K562 (cell line): ENCODE measurements around the gene STS. TPM values are rescaled to one million over a fixed set of nuclear protein-coding genes. Genes with fewer than 3 reads are reported as not detected.

ENCODE experiments used
- BACH1 ChIP-seq: fragments of 200-800 bp; sonication (Bioruptor generic); IDR thresholded peaks from 2 replicates; pipeline ENCODE4 v1.6.1; 2016; ENCODE audit warnings: missing genetic modification characterization, missing compliant biosample characterization
- CBFB ChIP-seq: sonication (generic); formaldehyde crosslinking; IDR thresholded peaks from 2 replicates; pipeline ENCODE4 v1.4.0; 2020; ENCODE audit warnings: mild to moderate bottlenecking, missing genetic modification reagents
- CTBP1 ChIP-seq: fragments of 450-650 bp; IDR thresholded peaks from 2 replicates; pipeline ENCODE4 v1.6.1; 2016; ENCODE audit warnings: borderline replicate concordance
- DMBX1 ChIP-seq: fragments of 250-450 bp; sonication (Bioruptor Pico); IDR thresholded peaks from 2 replicates; pipeline ENCODE4 v1.8.0; 2022; ENCODE audit warnings: inconsistent platforms, mild to moderate bottlenecking, moderate library complexity, borderline replicate concordance
- ETS2 ChIP-seq: IDR thresholded peaks from 2 replicates; pipeline ENCODE4 v1.6.1; 2016; ENCODE audit warnings: borderline replicate concordance, missing genetic modification characterization, mild to moderate bottlenecking, moderate library complexity, missing compliant biosample characterization; ENCODE audit not compliant: poor library complexity, severe bottlenecking
- HNRNPH1 ChIP-seq: fragments of 200-400 bp; formaldehyde crosslinking; optimal IDR thresholded peaks from 2 replicates; pipeline ENCODE3; 2017; ENCODE audit warnings: low read depth, mild to moderate bottlenecking, low read length, moderate library complexity
- JUNB ChIP-seq: fragments of 450-650 bp; formaldehyde crosslinking; conservative IDR thresholded peaks from 2 replicates; pipeline ENCODE4 v1.4.0; 2020; ENCODE audit warnings: mild to moderate bottlenecking
- L3MBTL2 ChIP-seq: fragments of 450-650 bp; IDR thresholded peaks from 2 replicates; pipeline ENCODE4 v1.6.1; 2016; ENCODE audit warnings: mild to moderate bottlenecking, moderate library complexity
- NCOR1 ChIP-seq: fragments of 450-650 bp; IDR thresholded peaks from 2 replicates; pipeline ENCODE4 v1.6.1; 2016; ENCODE audit warnings: mild to moderate bottlenecking, moderate library complexity
- PML ChIP-seq: IDR thresholded peaks from 2 replicates; pipeline ENCODE4 v1.6.1; 2012; ENCODE audit warnings: low read length, inconsistent platforms
- RNF2 ChIP-seq: sonication (generic); IDR thresholded peaks from 2 replicates; pipeline ENCODE4 v1.6.1; 2016
- STAT5B ChIP-seq: fragments of 250-450 bp; sonication (Bioruptor Pico); IDR thresholded peaks from 2 replicates; pipeline ENCODE4 v1.8.0; 2021; ENCODE audit warnings: mild to moderate bottlenecking, inconsistent platforms
- TSC22D4 ChIP-seq: fragments of 450-650 bp; IDR thresholded peaks from 2 replicates; pipeline ENCODE4 v1.6.1; 2016; ENCODE audit warnings: missing genetic modification characterization, missing biosample characterization, control low read depth
- ZC3H4 ChIP-seq: sonication (generic); formaldehyde crosslinking; IDR thresholded peaks from 2 replicates; pipeline ENCODE4 v1.9.0; 2021; ENCODE audit warnings: missing genetic modification reagents, borderline replicate concordance
- ZKSCAN3 ChIP-seq: fragments of 250-450 bp; sonication (Bioruptor Pico); IDR thresholded peaks from 2 replicates; pipeline ENCODE4 v1.4.0; 2020
- ZNF133 ChIP-seq: fragments of 250-450 bp; sonication (Bioruptor Pico); IDR thresholded peaks from 2 replicates; pipeline ENCODE4 v1.4.0; 2020; ENCODE audit warnings: mild to moderate bottlenecking
- ZNF239 ChIP-seq: fragments of 250-450 bp; sonication (Bioruptor Pico); IDR thresholded peaks from 2 replicates; pipeline ENCODE4 v1.4.0; 2020; ENCODE audit warnings: mild to moderate bottlenecking
- polyA plus RNA-seq, 8 experiments: library from polyadenylated mRNA; depleted of rRNA in 4 of 8; stranded (reverse) in 5 of 8; unstranded in 3 of 8; fragments of >200 nt; fragmentation: Nextera tagmentation in 2 of 8; fragmentation: Illumina TruSeq in 1 of 8; extraction: Ambion mirVana in 2 of 8; extraction: Trizol in 1 of 8; gene quantifications; 2 replicates each; pipeline versions ENCODE4 v1.2.1 to v1.2.3, GENCODE V29; 2011 to 2014; ENCODE audit warnings: inconsistent platforms in 1 of 8, missing spikeins in 1 of 8
- total RNA-seq, 7 experiments: library from RNA; depleted of rRNA in 6 of 7; stranded (reverse); fragments of >200 nt in 6 of 7; fragmentation: Illumina TruSeq in 2 of 7; extraction: Trizol in 2 of 7; gene quantifications; 2 replicates each; pipeline versions ENCODE4 v1.2.1 to v1.2.3, GENCODE V29; 2011 to 2021; ENCODE audit warnings: low replicate concordance in 1 of 7
- TF ChIP-seq, protein P1 (sequence below): fragments of 200-600 bp; sonication (generic); IDR thresholded peaks from one replicate; pipeline ENCODE4 v1.6.1; 2012; ENCODE audit warnings: mild to moderate bottlenecking, low read depth, low read length, inconsistent platforms
- TF ChIP-seq, protein P2 (sequence below): sonication (generic); formaldehyde crosslinking; IDR thresholded peaks from 2 replicates; pipeline ENCODE4 v1.8.1; 2022; ENCODE audit warnings: missing genetic modification reagents

The STS gene
- total and polyA plus RNA-seq, 9 of the 15 experiments (the other 6 are each of a cell fraction or from before 2014, with no cell fraction given), result 0.14 to 1.3 (median 0.63) TPM

DNA sequence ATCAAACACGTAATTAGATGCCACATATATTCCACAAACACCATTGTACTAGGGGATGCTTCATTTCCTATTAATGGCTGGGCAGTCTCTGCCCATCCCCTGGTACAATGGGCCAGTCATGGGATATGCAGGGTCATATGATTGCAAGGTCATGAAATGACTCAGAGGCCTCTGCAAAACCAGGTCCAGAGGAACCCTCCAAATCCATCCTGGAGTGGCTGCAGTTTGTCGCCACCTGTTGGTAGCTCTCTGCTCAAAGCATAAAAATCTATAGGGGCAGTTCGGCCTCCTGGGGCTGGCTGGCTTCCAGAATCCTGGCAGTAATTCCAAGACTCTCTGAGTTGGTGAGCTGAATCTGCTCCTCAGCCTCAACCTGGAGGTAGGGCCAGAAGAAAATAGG lies 23.4 kb downstream of the STS start (continued):
- TF ChIP-seq, protein P1, sequence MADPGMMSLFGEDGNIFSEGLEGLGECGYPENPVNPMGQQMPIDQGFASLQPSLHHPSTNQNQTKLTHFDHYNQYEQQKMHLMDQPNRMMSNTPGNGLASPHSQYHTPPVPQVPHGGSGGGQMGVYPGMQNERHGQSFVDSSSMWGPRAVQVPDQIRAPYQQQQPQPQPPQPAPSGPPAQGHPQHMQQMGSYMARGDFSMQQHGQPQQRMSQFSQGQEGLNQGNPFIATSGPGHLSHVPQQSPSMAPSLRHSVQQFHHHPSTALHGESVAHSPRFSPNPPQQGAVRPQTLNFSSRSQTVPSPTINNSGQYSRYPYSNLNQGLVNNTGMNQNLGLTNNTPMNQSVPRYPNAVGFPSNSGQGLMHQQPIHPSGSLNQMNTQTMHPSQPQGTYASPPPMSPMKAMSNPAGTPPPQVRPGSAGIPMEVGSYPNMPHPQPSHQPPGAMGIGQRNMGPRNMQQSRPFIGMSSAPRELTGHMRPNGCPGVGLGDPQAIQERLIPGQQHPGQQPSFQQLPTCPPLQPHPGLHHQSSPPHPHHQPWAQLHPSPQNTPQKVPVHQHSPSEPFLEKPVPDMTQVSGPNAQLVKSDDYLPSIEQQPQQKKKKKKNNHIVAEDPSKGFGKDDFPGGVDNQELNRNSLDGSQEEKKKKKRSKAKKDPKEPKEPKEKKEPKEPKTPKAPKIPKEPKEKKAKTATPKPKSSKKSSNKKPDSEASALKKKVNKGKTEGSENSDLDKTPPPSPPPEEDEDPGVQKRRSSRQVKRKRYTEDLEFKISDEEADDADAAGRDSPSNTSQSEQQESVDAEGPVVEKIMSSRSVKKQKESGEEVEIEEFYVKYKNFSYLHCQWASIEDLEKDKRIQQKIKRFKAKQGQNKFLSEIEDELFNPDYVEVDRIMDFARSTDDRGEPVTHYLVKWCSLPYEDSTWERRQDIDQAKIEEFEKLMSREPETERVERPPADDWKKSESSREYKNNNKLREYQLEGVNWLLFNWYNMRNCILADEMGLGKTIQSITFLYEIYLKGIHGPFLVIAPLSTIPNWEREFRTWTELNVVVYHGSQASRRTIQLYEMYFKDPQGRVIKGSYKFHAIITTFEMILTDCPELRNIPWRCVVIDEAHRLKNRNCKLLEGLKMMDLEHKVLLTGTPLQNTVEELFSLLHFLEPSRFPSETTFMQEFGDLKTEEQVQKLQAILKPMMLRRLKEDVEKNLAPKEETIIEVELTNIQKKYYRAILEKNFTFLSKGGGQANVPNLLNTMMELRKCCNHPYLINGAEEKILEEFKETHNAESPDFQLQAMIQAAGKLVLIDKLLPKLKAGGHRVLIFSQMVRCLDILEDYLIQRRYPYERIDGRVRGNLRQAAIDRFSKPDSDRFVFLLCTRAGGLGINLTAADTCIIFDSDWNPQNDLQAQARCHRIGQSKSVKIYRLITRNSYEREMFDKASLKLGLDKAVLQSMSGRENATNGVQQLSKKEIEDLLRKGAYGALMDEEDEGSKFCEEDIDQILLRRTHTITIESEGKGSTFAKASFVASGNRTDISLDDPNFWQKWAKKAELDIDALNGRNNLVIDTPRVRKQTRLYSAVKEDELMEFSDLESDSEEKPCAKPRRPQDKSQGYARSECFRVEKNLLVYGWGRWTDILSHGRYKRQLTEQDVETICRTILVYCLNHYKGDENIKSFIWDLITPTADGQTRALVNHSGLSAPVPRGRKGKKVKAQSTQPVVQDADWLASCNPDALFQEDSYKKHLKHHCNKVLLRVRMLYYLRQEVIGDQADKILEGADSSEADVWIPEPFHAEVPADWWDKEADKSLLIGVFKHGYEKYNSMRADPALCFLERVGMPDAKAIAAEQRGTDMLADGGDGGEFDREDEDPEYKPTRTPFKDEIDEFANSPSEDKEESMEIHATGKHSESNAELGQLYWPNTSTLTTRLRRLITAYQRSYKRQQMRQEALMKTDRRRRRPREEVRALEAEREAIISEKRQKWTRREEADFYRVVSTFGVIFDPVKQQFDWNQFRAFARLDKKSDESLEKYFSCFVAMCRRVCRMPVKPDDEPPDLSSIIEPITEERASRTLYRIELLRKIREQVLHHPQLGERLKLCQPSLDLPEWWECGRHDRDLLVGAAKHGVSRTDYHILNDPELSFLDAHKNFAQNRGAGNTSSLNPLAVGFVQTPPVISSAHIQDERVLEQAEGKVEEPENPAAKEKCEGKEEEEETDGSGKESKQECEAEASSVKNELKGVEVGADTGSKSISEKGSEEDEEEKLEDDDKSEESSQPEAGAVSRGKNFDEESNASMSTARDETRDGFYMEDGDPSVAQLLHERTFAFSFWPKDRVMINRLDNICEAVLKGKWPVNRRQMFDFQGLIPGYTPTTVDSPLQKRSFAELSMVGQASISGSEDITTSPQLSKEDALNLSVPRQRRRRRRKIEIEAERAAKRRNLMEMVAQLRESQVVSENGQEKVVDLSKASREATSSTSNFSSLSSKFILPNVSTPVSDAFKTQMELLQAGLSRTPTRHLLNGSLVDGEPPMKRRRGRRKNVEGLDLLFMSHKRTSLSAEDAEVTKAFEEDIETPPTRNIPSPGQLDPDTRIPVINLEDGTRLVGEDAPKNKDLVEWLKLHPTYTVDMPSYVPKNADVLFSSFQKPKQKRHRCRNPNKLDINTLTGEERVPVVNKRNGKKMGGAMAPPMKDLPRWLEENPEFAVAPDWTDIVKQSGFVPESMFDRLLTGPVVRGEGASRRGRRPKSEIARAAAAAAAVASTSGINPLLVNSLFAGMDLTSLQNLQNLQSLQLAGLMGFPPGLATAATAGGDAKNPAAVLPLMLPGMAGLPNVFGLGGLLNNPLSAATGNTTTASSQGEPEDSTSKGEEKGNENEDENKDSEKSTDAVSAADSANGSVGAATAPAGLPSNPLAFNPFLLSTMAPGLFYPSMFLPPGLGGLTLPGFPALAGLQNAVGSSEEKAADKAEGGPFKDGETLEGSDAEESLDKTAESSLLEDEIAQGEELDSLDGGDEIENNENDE, result no peak
- no peak for TF ChIP-seq BACH1 (tag)
- TF ChIP-seq CTBP1, result peak; percentile 42; the same call in 1 of the 2 replicates
- TF ChIP-seq ZNF133, result no peak
- TF ChIP-seq NCOR1, result no peak
- no peak for TF ChIP-seq TSC22D4
- TF ChIP-seq ETS2 (tag), result no peak
- no peak for TF ChIP-seq L3MBTL2
- TF ChIP-seq STAT5B, result no peak
- TF ChIP-seq ZNF239 (CRISPR knock-in tag), result no peak
- TF ChIP-seq ZKSCAN3 (CRISPR knock-in tag), result no peak
- no peak for TF ChIP-seq JUNB (CRISPR knock-in tag)
- TF ChIP-seq RNF2, result no peak
- TF ChIP-seq DMBX1 (CRISPR knock-in tag), result no peak
- TF ChIP-seq, protein P2, sequence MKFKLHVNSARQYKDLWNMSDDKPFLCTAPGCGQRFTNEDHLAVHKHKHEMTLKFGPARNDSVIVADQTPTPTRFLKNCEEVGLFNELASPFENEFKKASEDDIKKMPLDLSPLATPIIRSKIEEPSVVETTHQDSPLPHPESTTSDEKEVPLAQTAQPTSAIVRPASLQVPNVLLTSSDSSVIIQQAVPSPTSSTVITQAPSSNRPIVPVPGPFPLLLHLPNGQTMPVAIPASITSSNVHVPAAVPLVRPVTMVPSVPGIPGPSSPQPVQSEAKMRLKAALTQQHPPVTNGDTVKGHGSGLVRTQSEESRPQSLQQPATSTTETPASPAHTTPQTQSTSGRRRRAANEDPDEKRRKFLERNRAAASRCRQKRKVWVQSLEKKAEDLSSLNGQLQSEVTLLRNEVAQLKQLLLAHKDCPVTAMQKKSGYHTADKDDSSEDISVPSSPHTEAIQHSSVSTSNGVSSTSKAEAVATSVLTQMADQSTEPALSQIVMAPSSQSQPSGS, result no peak
- TF ChIP-seq HNRNPH1, result no peak
- no peak for TF ChIP-seq PML
- no peak for TF ChIP-seq CBFB (CRISPR knock-in tag)
- no peak for TF ChIP-seq ZC3H4 (CRISPR knock-in tag)
